Activated T-cell treated with anti-CD3 and anti-CD28 coated beads, Interleukin-2, amount 50 U/mL, for 4 hours (primary cell): ENCODE measurements around the gene MACROH2A2. TPM values are rescaled to one million over a fixed set of nuclear protein-coding genes. Genes with fewer than 3 reads are reported as not detected.
"Not testable (repeated sequence)": the region's sequence is repeated elsewhere in the genome, so short reads cannot be mapped to it uniquely, and the experiment has no call there.

ENCODE experiments used
- ATAC-seq, 2 donors: fragments of 200-7000 bp; cut with Tn5 transposase; one replicate each; pipeline ENCODE4 v1.10.0; 2021
- DNase-seq: peaks from one replicate; pipeline ENCODE4 v3.0.0-alpha.2; 2020
- H3K27me3 Mint-ChIP-seq: one replicate; pipeline ENCODE4 v1.8.0; 2021; ENCODE audit warnings: low read depth, mixed read lengths
- H3K36me3 Mint-ChIP-seq: one replicate; pipeline ENCODE4 v1.8.0; 2022; ENCODE audit warnings: mixed read lengths; ENCODE audit not compliant: insufficient read depth
- H3K4me1 Mint-ChIP-seq: one replicate; pipeline ENCODE4 v1.8.0; 2021; ENCODE audit warnings: low read depth, mixed read lengths
- H3K4me3 Mint-ChIP-seq: one replicate; pipeline ENCODE4 v1.8.0; 2021; ENCODE audit warnings: mild to moderate bottlenecking, moderate library complexity, mixed read lengths
- H3K9me3 Mint-ChIP-seq: one replicate; pipeline ENCODE4 v1.8.0; 2021; ENCODE audit warnings: mixed read lengths
- total RNA-seq, 3 donors: library from RNA; stranded (reverse); gene quantifications; one replicate each; pipeline ENCODE4 v1.2.1, GENCODE V29; 2021

The MACROH2A2 gene
- total RNA-seq, 3 donors from 2014 or later = 0.76 to 2.0 (median 0.91) TPM

- DNase-seq (no peak), ATAC-seq (no peak)
- H3K9me3 Mint-ChIP-seq = no peaks in the 10 kb centered on the region
- H3K4me1 Mint-ChIP-seq = no peaks in the 10 kb centered on the region
- H3K4me3 Mint-ChIP-seq = no peak overlapping the region
- peaks cover 2% of the 10 kb centered on the region for H3K27me3 Mint-ChIP-seq
- H3K36me3 Mint-ChIP-seq = no peaks in the 10 kb centered on the region
These were observed 26.3 kb downstream of the MACROH2A2 start for GRCh38 chr10:70078937-70079336.

- H3K27me3 Mint-ChIP-seq, H3K9me3 Mint-ChIP-seq, ATAC-seq, H3K4me1 Mint-ChIP-seq, H3K36me3 Mint-ChIP-seq, H3K4me3 Mint-ChIP-seq, DNase-seq: not testable (repeated sequence)
These were observed 28.1 kb downstream of the MACROH2A2 start for GRCh38 chr10:70080789-70081188.

- DNase-seq (no peak), ATAC-seq (no peak)
- no peaks in the 10 kb centered on the region for H3K36me3 Mint-ChIP-seq
- no peaks in the 10 kb centered on the region for H3K27me3 Mint-ChIP-seq
- no peaks in the 10 kb centered on the region for H3K9me3 Mint-ChIP-seq
- no peak overlapping the region for H3K4me3 Mint-ChIP-seq
- H3K4me1 Mint-ChIP-seq = no peaks in the 10 kb centered on the region
These were observed 31.5 kb downstream of the MACROH2A2 start for GRCh38 chr10:70084189-70084588.

GRCh38 chr10:70085975-70086613, 33.4 kb downstream of the MACROH2A2 start:
- Mint-ChIP-seq H3K36me3 (no peaks in the 10 kb centered on the region), H3K9me3 (no peaks in the 10 kb centered on the region), H3K27me3 (no peaks in the 10 kb centered on the region), H3K4me1 (peaks cover 2% of the 10 kb centered on the region), H3K4me3 (no peak overlapping the region)
- ATAC-seq = no peak
- DNase-seq = no peak

- no peak for DNase-seq
- Mint-ChIP-seq H3K9me3 (no peaks in the 10 kb centered on the region), H3K4me3 (no peak overlapping the region), H3K27me3 (no peaks in the 10 kb centered on the region), H3K36me3 (no peaks in the 10 kb centered on the region), H3K4me1 (peaks cover 15% of the 10 kb centered on the region)
- ATAC-seq = no peak
These were observed 35.1 kb downstream of the MACROH2A2 start for GRCh38 chr10:70087616-70088307.

GRCh38 chr10:70088308-70088698, 35.7 kb downstream of the MACROH2A2 start:
- peaks cover 19% of the 10 kb centered on the region for H3K4me1 Mint-ChIP-seq
- H3K36me3 Mint-ChIP-seq = no peaks in the 10 kb centered on the region
- H3K27me3 Mint-ChIP-seq = no peaks in the 10 kb centered on the region
- no peaks in the 10 kb centered on the region for H3K9me3 Mint-ChIP-seq
- DNase-seq = no peak
- no peak overlapping the region for H3K4me3 Mint-ChIP-seq
- ATAC-seq = no peak

- H3K4me1 Mint-ChIP-seq = peaks cover 33% of the 10 kb centered on the region
- no peak for DNase-seq
- no peaks in the 10 kb centered on the region for H3K27me3 Mint-ChIP-seq
- ATAC-seq = no peak
- no peaks in the 10 kb centered on the region for H3K36me3 Mint-ChIP-seq
- H3K4me3 Mint-ChIP-seq = no peak overlapping the region
- H3K9me3 Mint-ChIP-seq = no peaks in the 10 kb centered on the region
These were observed 37.4 kb downstream of the MACROH2A2 start for GRCh38 chr10:70090013-70090412.

GRCh38 chr10:70090951-70091350, 38.3 kb downstream of the MACROH2A2 start:
- H3K9me3 Mint-ChIP-seq = no peaks in the 10 kb centered on the region
- H3K36me3 Mint-ChIP-seq = no peaks in the 10 kb centered on the region
- no peak for ATAC-seq
- no peaks in the 10 kb centered on the region for H3K27me3 Mint-ChIP-seq
- no peak for DNase-seq
- H3K4me3 Mint-ChIP-seq = no peak overlapping the region
- H3K4me1 Mint-ChIP-seq = peaks cover 35% of the 10 kb centered on the region

GRCh38 chr10:70092389-70092718, 39.7 kb downstream of the MACROH2A2 start:
- H3K27me3 Mint-ChIP-seq = no peaks in the 10 kb centered on the region
- no peaks in the 10 kb centered on the region for H3K9me3 Mint-ChIP-seq
- no peak for DNase-seq
- H3K4me3 Mint-ChIP-seq = peak overlapping the region; percentile 56
- ATAC-seq = peak in 1 of 2 donors; percentile 17
- H3K36me3 Mint-ChIP-seq = no peaks in the 10 kb centered on the region
- peaks cover 42% of the 10 kb centered on the region for H3K4me1 Mint-ChIP-seq

GRCh38 chr10:70093335-70093944, 40.8 kb downstream of the MACROH2A2 start:
- DNase-seq (no peak), ATAC-seq (peak; percentile 78 to 81)
- Mint-ChIP-seq H3K9me3 (no peaks in the 10 kb centered on the region), H3K27me3 (no peaks in the 10 kb centered on the region), H3K36me3 (peaks cover 1% of the 10 kb centered on the region), H3K4me1 (peaks cover 43% of the 10 kb centered on the region), H3K4me3 (peak overlapping the region; percentile 56)

- H3K4me3 Mint-ChIP-seq = peak overlapping the region; percentile 56
- peaks cover 43% of the 10 kb centered on the region for H3K4me1 Mint-ChIP-seq
- no peak for DNase-seq
- H3K27me3 Mint-ChIP-seq = no peaks in the 10 kb centered on the region
- ATAC-seq = no peak
- H3K9me3 Mint-ChIP-seq = no peaks in the 10 kb centered on the region
- H3K36me3 Mint-ChIP-seq = peaks cover 6% of the 10 kb centered on the region
These were observed 41.6 kb downstream of the MACROH2A2 start for GRCh38 chr10:70094250-70094649.

- Mint-ChIP-seq H3K27me3 (no peaks in the 10 kb centered on the region), H3K9me3 (no peaks in the 10 kb centered on the region), H3K4me3 (no peak overlapping the region), H3K4me1 (peaks cover 41% of the 10 kb centered on the region), H3K36me3 (peaks cover 13% of the 10 kb centered on the region)
- DNase-seq (no peak), ATAC-seq (no peak)
These were observed 43.5 kb downstream of the MACROH2A2 start for GRCh38 chr10:70096016-70096704.

- DNase-seq = no peak
- Mint-ChIP-seq H3K9me3 (no peaks in the 10 kb centered on the region), H3K36me3 (peaks cover 20% of the 10 kb centered on the region), H3K27me3 (no peaks in the 10 kb centered on the region), H3K4me3 (no peak overlapping the region), H3K4me1 (peaks cover 37% of the 10 kb centered on the region)
- no peak for ATAC-seq
These were observed 44.2 kb downstream of the MACROH2A2 start for GRCh38 chr10:70096705-70097420.

GRCh38 chr10:70097459-70097858, 44.8 kb downstream of the MACROH2A2 start:
- DNase-seq (no peak), ATAC-seq (no peak)
- H3K9me3 Mint-ChIP-seq = no peaks in the 10 kb centered on the region
- no peaks in the 10 kb centered on the region for H3K27me3 Mint-ChIP-seq
- H3K36me3 Mint-ChIP-seq = peaks cover 23% of the 10 kb centered on the region
- peaks cover 32% of the 10 kb centered on the region for H3K4me1 Mint-ChIP-seq
- H3K4me3 Mint-ChIP-seq = no peak overlapping the region
